ENCODE measurements around the gene IL2RA.

IL2RA gene

DNA sequence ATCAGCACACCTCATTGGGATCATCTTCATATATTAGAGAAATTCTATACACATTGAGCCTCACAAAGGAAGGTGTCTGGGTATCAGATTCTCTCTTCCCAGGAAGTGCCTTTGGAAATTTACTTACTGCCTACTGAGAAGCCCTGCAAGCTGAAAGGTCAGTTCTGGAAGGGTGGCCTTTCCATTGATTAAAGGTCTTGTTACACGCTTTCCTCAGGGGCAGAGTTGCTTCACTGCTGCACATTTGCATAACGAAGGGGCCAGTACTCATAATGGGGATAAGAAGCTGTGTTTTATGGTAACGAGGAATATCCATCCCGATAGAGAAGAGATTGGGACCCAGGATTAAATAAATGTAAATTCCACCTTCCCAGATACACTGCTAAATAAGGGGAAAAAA is 65.5 kb downstream of the IL2RA start:
- no peak overlapping the region for H3K14ac ChIP-seq (ENCODE audit: low read length)
- H4K8ac ChIP-seq (ENCODE audit: low read depth, low read length), result no peak overlapping the region
- H2BK5ac ChIP-seq (ENCODE audit: low read length), result no peak overlapping the region
- no peak overlapping the region for H3K4me2 ChIP-seq (ENCODE audit: insufficient read depth, low read length, poor library complexity, severe bottlenecking)
- DNase-seq (ENCODE audit: low spot score), result peak; percentile 9
- no peak overlapping the region for H3K18ac ChIP-seq (ENCODE audit: low read length)
- no peak overlapping the region for H3K4me3 ChIP-seq (ENCODE audit: low read length in 2 of 2)
- no peak overlapping the region for H2BK15ac ChIP-seq (ENCODE audit: low read length)
- no peaks in the 10 kb centered on the region for H3K79me1 ChIP-seq (ENCODE audit: low read depth, low read length)
- H3K27me3 ChIP-seq (ENCODE audit: control insufficient read depth in 3 of 3, insufficient read depth in 3 of 3, low read depth in 1 of 3, low read length in 3 of 3), result peaks cover 0 to 4% (median 0%) of the 10 kb centered on the region in 3 experiments
- H3K4me1 ChIP-seq (ENCODE audit: control insufficient read depth in 2 of 2, insufficient read depth in 1 of 2, low read depth in 1 of 2, low read length in 2 of 2), result peaks cover 3 to 5% of the 10 kb centered on the region in 2 donors
- no CpG with 5 or more reads among the region's 4 CpGs for WGBS, 2 donors (ENCODE audit: extremely low coverage in 2 of 2, insufficient read length in 2 of 2, insufficient replicate concordance in 1 of 2)
- no peak overlapping the region for H3K23ac ChIP-seq (ENCODE audit: low read depth, low read length, poor library complexity)
- H3K9ac ChIP-seq (ENCODE audit: low read depth, low read length, poor library complexity), result no peak overlapping the region
- H2AK5ac ChIP-seq (ENCODE audit: low read depth, low read length), result no peak overlapping the region
- H4K91ac ChIP-seq (ENCODE audit: low read depth, low read length, poor library complexity), result no peak overlapping the region
- H3K9me3 ChIP-seq (replicated peaks in 1 of 2; ENCODE audit: control insufficient read depth in 2 of 2, insufficient read depth in 1 of 2, low read depth in 1 of 2, low read length in 2 of 2), result no peaks in the 10 kb centered on the region
- no peak overlapping the region for H3K27ac ChIP-seq (replicated peaks; ENCODE audit: low read length)
- H3K4ac ChIP-seq (ENCODE audit: low read length), result no peak overlapping the region
- H2AFZ ChIP-seq (ENCODE audit: low read length), result no peak overlapping the region
- H3K36me3 ChIP-seq (replicated peaks in 1 of 2; ENCODE audit: control insufficient read depth in 2 of 2, insufficient read depth in 2 of 2, low read length in 2 of 2), result no peaks in the 10 kb centered on the region
- H2BK120ac ChIP-seq (ENCODE audit: low read depth, low read length), result no peak overlapping the region
- no peak overlapping the region for H2BK12ac ChIP-seq (ENCODE audit: low read length)

DNA sequence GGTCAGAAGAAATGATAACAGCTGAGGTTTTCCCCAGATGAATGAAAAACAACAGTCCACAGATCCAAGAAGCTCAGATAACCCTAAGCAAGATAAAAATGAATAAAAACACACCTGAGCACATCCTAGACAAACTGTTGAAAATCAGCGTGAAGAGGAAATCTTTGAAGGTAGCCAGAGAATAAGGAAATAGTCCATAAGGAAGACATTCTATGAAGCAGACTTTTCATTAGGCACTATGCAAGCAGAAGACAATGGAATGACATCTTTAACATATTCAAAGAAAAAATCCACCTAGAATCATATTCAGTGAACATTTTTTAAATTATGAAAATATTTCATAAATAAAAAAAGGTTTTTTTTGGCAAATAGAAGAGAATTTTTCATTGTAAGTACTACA is 69.8 kb downstream of the IL2RA start:
- Histone ChIP-seq H3K79me1 (ENCODE audit: low read depth, low read length) (no peaks in the 10 kb centered on the region), H3K4me2 (ENCODE audit: insufficient read depth, low read length, poor library complexity, severe bottlenecking) (no peak overlapping the region), H2BK5ac (ENCODE audit: low read length) (no peak overlapping the region), H4K91ac (ENCODE audit: low read depth, low read length, poor library complexity) (no peak overlapping the region), H3K9ac (ENCODE audit: low read depth, low read length, poor library complexity) (no peak overlapping the region), H3K18ac (ENCODE audit: low read length) (no peak overlapping the region), H3K14ac (ENCODE audit: low read length) (no peak overlapping the region), H2AFZ (ENCODE audit: low read length) (no peak overlapping the region), H2BK12ac (ENCODE audit: low read length) (no peak overlapping the region), H3K4me3 (ENCODE audit: low read length in 2 of 2) (no peak overlapping the region), H3K27me3 (ENCODE audit: control insufficient read depth in 3 of 3, insufficient read depth in 3 of 3, low read depth in 1 of 3, low read length in 3 of 3) (peaks cover 0 to 9% (median 2%) of the 10 kb centered on the region in 3 experiments), H2BK15ac (ENCODE audit: low read length) (no peak overlapping the region), H3K4ac (ENCODE audit: low read length) (no peak overlapping the region), H3K36me3 (replicated peaks in 1 of 2; ENCODE audit: control insufficient read depth in 2 of 2, insufficient read depth in 2 of 2, low read length in 2 of 2) (no peaks in the 10 kb centered on the region), H3K23ac (ENCODE audit: low read depth, low read length, poor library complexity) (no peak overlapping the region), H2AK5ac (ENCODE audit: low read depth, low read length) (no peak overlapping the region), H3K4me1 (ENCODE audit: control insufficient read depth in 2 of 2, insufficient read depth in 1 of 2, low read depth in 1 of 2, low read length in 2 of 2) (peaks cover 3 to 5% of the 10 kb centered on the region in 2 donors), H4K8ac (ENCODE audit: low read depth, low read length) (no peak overlapping the region), H3K27ac (replicated peaks; ENCODE audit: low read length) (no peak overlapping the region), H2BK120ac (ENCODE audit: low read depth, low read length) (no peak overlapping the region), H3K9me3 (replicated peaks in 1 of 2; ENCODE audit: control insufficient read depth in 2 of 2, insufficient read depth in 1 of 2, low read depth in 1 of 2, low read length in 2 of 2) (peaks cover 0 to 2% of the 10 kb centered on the region in 2 donors)
- WGBS, 2 donors (ENCODE audit: extremely low coverage in 2 of 2, insufficient read length in 2 of 2, insufficient replicate concordance in 1 of 2), result no CpG with 5 or more reads among the region's 1 CpG
- no peak for DNase-seq (ENCODE audit: low spot score)

DNA sequence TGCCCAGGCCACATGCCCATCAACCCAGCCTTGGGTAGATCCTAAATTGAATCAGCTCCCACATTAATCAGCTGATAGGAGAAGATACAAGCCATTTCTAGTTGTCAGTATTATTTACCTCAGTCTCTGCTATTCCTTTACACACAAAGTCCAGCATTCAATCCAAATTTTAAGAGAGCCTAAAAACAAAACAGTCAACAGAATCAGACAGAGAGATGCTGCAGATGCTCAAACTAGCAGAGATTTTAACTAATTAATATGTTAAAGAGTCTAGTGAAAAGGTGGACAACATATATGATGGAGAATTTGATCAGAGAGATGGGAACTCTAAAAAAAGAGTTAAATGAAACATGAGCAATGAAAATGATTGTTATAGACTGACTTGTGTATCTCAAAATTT is 70.5 kb downstream of the IL2RA start:
- Histone ChIP-seq H3K36me3 (replicated peaks in 1 of 2; ENCODE audit: control insufficient read depth in 2 of 2, insufficient read depth in 2 of 2, low read length in 2 of 2) (no peaks in the 10 kb centered on the region), H3K27me3 (ENCODE audit: control insufficient read depth in 3 of 3, insufficient read depth in 3 of 3, low read depth in 1 of 3, low read length in 3 of 3) (peaks cover 0 to 12% (median 2%) of the 10 kb centered on the region in 3 experiments), H3K4me3 (ENCODE audit: low read length in 2 of 2) (no peak overlapping the region), H3K79me1 (ENCODE audit: low read depth, low read length) (no peaks in the 10 kb centered on the region), H3K9ac (ENCODE audit: low read depth, low read length, poor library complexity) (no peak overlapping the region), H3K4me1 (ENCODE audit: control insufficient read depth in 2 of 2, insufficient read depth in 1 of 2, low read depth in 1 of 2, low read length in 2 of 2) (peaks cover 3 to 4% of the 10 kb centered on the region in 2 donors), H3K23ac (ENCODE audit: low read depth, low read length, poor library complexity) (no peak overlapping the region), H3K18ac (ENCODE audit: low read length) (no peak overlapping the region), H2AK5ac (ENCODE audit: low read depth, low read length) (no peak overlapping the region), H4K8ac (ENCODE audit: low read depth, low read length) (no peak overlapping the region), H2BK12ac (ENCODE audit: low read length) (no peak overlapping the region), H2AFZ (ENCODE audit: low read length) (no peak overlapping the region), H2BK120ac (ENCODE audit: low read depth, low read length) (no peak overlapping the region), H3K4me2 (ENCODE audit: insufficient read depth, low read length, poor library complexity, severe bottlenecking) (no peak overlapping the region), H3K4ac (ENCODE audit: low read length) (no peak overlapping the region), H4K91ac (ENCODE audit: low read depth, low read length, poor library complexity) (no peak overlapping the region), H3K27ac (replicated peaks; ENCODE audit: low read length) (no peak overlapping the region), H3K9me3 (replicated peaks in 1 of 2; ENCODE audit: control insufficient read depth in 2 of 2, insufficient read depth in 1 of 2, low read depth in 1 of 2, low read length in 2 of 2) (peaks cover 0 to 2% of the 10 kb centered on the region in 2 donors), H2BK5ac (ENCODE audit: low read length) (no peak overlapping the region), H2BK15ac (ENCODE audit: low read length) (no peak overlapping the region), H3K14ac (ENCODE audit: low read length) (no peak overlapping the region)
- DNase-seq (ENCODE audit: low spot score), result no peak

DNA sequence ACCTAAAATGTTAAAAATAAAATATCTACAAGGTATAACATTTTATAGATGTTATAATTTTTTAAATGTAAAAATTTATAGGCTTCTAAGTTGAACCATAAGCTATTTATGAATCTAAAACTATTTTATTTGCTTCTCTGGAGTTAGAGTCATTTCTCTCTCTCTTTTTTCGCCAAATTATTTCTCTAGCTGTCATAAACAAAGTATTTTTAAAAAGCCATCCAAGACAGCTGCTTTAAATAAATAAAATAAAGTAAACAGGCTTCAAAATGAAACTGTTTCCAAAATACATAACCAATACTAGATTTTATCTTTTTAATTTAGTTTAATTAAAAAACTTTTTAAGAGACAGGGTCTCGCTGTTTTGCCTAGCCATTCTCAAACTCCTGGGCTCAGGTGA is 72.4 kb downstream of the IL2RA start:
- H3K4me1 ChIP-seq (ENCODE audit: control insufficient read depth in 2 of 2, insufficient read depth in 1 of 2, low read depth in 1 of 2, low read length in 2 of 2), result no peaks in the 10 kb centered on the region
- H3K4me2 ChIP-seq (ENCODE audit: insufficient read depth, low read length, poor library complexity, severe bottlenecking), result no peak overlapping the region
- H2BK5ac ChIP-seq (ENCODE audit: low read length), result no peak overlapping the region
- H2BK12ac ChIP-seq (ENCODE audit: low read length), result no peak overlapping the region
- no peak overlapping the region for H3K23ac ChIP-seq (ENCODE audit: low read depth, low read length, poor library complexity)
- H3K4me3 ChIP-seq (ENCODE audit: low read length in 2 of 2), result no peak overlapping the region
- no CpG with 5 or more reads among the region's 2 CpGs for WGBS, 2 donors (ENCODE audit: extremely low coverage in 2 of 2, insufficient read length in 2 of 2, insufficient replicate concordance in 1 of 2)
- peaks cover 0 to 2% of the 10 kb centered on the region in 2 donors for H3K9me3 ChIP-seq (replicated peaks in 1 of 2; ENCODE audit: control insufficient read depth in 2 of 2, insufficient read depth in 1 of 2, low read depth in 1 of 2, low read length in 2 of 2)
- no peak overlapping the region for H3K14ac ChIP-seq (ENCODE audit: low read length)
- H2AFZ ChIP-seq (ENCODE audit: low read length), result no peak overlapping the region
- H3K4ac ChIP-seq (ENCODE audit: low read length), result no peak overlapping the region
- H2AK5ac ChIP-seq (ENCODE audit: low read depth, low read length), result no peak overlapping the region
- no peak overlapping the region for H2BK120ac ChIP-seq (ENCODE audit: low read depth, low read length)
- no peak for DNase-seq (ENCODE audit: low spot score)
- no peak overlapping the region for H4K8ac ChIP-seq (ENCODE audit: low read depth, low read length)
- H3K36me3 ChIP-seq (replicated peaks in 1 of 2; ENCODE audit: control insufficient read depth in 2 of 2, insufficient read depth in 2 of 2, low read length in 2 of 2), result no peaks in the 10 kb centered on the region
- peaks cover 0 to 21% (median 2%) of the 10 kb centered on the region in 3 experiments for H3K27me3 ChIP-seq (ENCODE audit: control insufficient read depth in 3 of 3, insufficient read depth in 3 of 3, low read depth in 1 of 3, low read length in 3 of 3)
- no peak overlapping the region for H2BK15ac ChIP-seq (ENCODE audit: low read length)
- H3K18ac ChIP-seq (ENCODE audit: low read length), result no peak overlapping the region
- no peak overlapping the region for H3K9ac ChIP-seq (ENCODE audit: low read depth, low read length, poor library complexity)
- no peaks in the 10 kb centered on the region for H3K79me1 ChIP-seq (ENCODE audit: low read depth, low read length)
- H4K91ac ChIP-seq (ENCODE audit: low read depth, low read length, poor library complexity), result no peak overlapping the region
- H3K27ac ChIP-seq (replicated peaks; ENCODE audit: low read length), result no peak overlapping the region
